ENCODE measurements around the gene STT3B.

GRCh38 chr3:31615071-31615875 is 82.5 kb downstream of the STT3B start:
- TF ChIP-seq TAF1 (IDR thresholded peaks at IDR 0.05; ENCODE audit: borderline replicate concordance, insufficient read depth, low read length), result no peak
- TF ChIP-seq POLR2AphosphoS5 (IDR thresholded peaks at IDR 0.05; ENCODE audit: low read depth, low read length), result no peak

Data from PFSK-1 (cell line).